Testis (tissue), 2 donors: Measurements from ENCODE around the gene DLX4.

ENCODE experiments used
- POLR2A ChIP-seq: fragments of 450-650 bp; IDR thresholded peaks from one replicate; pipeline ENCODE4 v1.6.1; 2017; ENCODE audit warnings: antibody characterized with exemption, mild to moderate bottlenecking, moderate library complexity
- TF ChIP-seq, protein P1 (sequence below), 3 experiments: fragments of 450-650 bp in 2 of 3; fragments of 200-600 bp in 1 of 3; sonication (generic) in 1 of 3; IDR thresholded peaks; one replicate each; pipeline ENCODE4 v1.5.1; 2016 to 2019; ENCODE audit warnings: antibody characterized with exemption in 3 of 3, mild to moderate bottlenecking in 2 of 3, moderate library complexity in 1 of 3

DNA sequence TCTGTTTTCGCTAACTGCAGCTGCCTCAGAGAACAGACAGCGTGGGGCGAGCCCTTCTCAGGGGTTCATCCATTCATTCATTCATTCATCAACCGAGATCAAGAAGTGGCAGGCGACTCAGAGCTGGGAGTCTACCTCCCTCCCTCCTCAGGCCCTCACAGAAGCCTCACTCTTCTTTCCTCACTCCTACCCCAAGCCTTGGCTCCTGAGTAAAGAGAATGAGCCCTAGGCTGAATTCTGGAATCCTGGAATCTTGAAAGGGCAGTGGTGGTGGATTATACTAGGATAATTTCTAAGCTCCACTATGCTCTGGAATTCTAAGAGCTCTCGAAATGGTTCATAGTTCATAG, 28.3 kb downstream of the DLX4 start:
- TF ChIP-seq, protein P1, sequence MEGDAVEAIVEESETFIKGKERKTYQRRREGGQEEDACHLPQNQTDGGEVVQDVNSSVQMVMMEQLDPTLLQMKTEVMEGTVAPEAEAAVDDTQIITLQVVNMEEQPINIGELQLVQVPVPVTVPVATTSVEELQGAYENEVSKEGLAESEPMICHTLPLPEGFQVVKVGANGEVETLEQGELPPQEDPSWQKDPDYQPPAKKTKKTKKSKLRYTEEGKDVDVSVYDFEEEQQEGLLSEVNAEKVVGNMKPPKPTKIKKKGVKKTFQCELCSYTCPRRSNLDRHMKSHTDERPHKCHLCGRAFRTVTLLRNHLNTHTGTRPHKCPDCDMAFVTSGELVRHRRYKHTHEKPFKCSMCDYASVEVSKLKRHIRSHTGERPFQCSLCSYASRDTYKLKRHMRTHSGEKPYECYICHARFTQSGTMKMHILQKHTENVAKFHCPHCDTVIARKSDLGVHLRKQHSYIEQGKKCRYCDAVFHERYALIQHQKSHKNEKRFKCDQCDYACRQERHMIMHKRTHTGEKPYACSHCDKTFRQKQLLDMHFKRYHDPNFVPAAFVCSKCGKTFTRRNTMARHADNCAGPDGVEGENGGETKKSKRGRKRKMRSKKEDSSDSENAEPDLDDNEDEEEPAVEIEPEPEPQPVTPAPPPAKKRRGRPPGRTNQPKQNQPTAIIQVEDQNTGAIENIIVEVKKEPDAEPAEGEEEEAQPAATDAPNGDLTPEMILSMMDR (IDR thresholded peaks at IDR 0.05) = no peak
- TF ChIP-seq POLR2A = no peak
